Central memory CD8-positive, alpha-beta T cell (primary cell): ENCODE results near the gene USP37.

Experiments
- ATAC-seq: fragments of 150-1000 bp; cut with Tn5 transposase; replicated peaks from 2 replicates; pipeline ENCODE4 v1.10.0; 2022; ENCODE audit warnings: mild to moderate bottlenecking, moderate FRiP score, moderate number of reproducible peaks; ENCODE audit not compliant: poor library complexity, severe bottlenecking; ENCODE audit errors: extremely low read depth
- DNase-seq, 2 donors: peaks; one replicate each; pipeline ENCODE4 v3.0.0; 2021; ENCODE audit warnings: low spot score in 2 of 2
- H3K27ac Mint-ChIP-seq: one replicate; pipeline ENCODE4 v1.8.0; 2022; ENCODE audit warnings: low read depth, mild to moderate bottlenecking, moderate library complexity, mixed read lengths
- H3K27me3 Mint-ChIP-seq: one replicate; pipeline ENCODE4 v1.8.0; 2022; ENCODE audit warnings: mixed read lengths
- H3K36me3 Mint-ChIP-seq: one replicate; pipeline ENCODE4 v1.8.0; 2022; ENCODE audit warnings: mild to moderate bottlenecking, moderate library complexity, mixed read lengths; ENCODE audit not compliant: insufficient read depth
- H3K4me1 Mint-ChIP-seq: one replicate; pipeline ENCODE4 v1.8.0; 2022; ENCODE audit warnings: mixed read lengths
- H3K4me3 Mint-ChIP-seq: one replicate; pipeline ENCODE4 v1.8.0; 2022; ENCODE audit warnings: mild to moderate bottlenecking, moderate library complexity, mixed read lengths
- H3K9me3 Mint-ChIP-seq: one replicate; pipeline ENCODE4 v1.8.0; 2022; ENCODE audit warnings: mixed read lengths

Gene USP37

DNA sequence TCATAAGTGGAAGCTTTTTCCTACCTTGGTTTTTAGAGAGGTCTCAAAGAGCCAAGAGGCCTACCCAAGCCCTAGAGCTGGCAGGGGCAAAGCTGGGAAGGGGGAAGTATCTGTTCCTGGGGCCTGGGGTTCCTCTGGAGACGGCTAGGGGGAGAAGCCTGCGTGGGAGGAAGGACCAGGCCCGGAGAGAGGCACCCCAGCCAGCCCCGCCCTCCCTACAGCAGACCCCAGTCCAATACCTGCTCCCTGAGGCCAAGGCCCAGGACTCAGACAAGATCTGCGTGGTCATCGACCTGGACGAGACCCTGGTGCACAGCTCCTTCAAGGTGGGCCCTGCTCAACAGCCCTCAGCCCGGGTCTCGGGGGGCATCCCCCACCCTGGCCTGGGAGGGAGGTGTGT is 166.3 kb downstream of the USP37 start:
- ATAC-seq (no peak), DNase-seq (no peak)
- H3K36me3 Mint-ChIP-seq = peaks cover 56% of the 10 kb centered on the region
- H3K9me3 Mint-ChIP-seq = no peaks in the 10 kb centered on the region
- no peak overlapping the region for H3K27ac Mint-ChIP-seq
- H3K27me3 Mint-ChIP-seq = no peaks in the 10 kb centered on the region
- H3K4me1 Mint-ChIP-seq = peaks cover 61% of the 10 kb centered on the region
- H3K4me3 Mint-ChIP-seq = peak overlapping the region; percentile 92

DNA sequence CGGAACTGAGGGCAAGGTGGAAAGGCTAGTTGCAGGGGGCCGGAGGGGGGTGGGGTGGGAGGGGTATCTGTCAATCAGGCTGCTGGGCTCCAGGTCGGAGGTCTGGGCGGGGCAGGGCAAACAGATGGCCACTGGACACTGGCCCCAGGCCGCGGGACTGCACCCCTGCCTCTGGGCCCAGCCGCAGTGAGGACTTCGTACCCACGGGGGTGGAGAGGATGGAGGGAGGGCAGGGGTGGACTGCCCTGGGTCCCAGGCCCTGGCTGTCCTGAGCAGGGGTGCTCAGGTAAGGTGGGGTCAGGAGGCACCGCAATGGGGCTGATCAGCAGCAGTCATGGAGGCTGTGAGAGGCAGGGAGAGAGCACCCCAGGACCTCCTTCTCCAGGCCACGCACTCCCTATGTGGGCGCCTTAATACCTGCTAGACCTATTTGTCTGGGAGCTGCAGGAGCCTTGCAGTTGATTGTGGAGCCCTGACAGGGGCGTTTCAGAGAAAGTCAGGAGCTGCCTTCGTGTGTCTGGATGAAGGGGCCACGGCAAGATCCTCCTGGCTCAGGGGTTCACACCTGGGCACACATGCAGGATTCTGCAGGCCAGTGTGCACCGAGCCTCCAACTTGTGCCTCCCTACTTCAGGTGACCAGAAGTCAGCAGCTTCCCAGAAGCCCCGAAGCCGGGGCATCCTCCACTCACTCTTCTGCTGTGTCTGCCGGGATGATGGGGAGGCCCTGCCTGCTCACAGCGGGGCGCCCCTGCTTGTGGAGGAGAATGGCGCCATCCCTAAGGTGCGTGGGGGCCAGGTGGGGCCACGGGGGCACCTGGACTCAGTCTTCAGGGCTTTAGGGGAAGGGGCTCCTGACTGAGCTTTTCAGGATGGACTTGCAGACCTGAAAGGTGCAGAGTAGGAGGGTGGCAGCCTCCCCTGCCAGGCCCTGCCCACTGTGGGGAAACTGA is 166.9 kb downstream of the USP37 start:
- peaks cover 57% of the 10 kb centered on the region for H3K36me3 Mint-ChIP-seq
- no peaks in the 10 kb centered on the region for H3K9me3 Mint-ChIP-seq
- ATAC-seq (no peak), DNase-seq (no peak)
- H3K4me1 Mint-ChIP-seq = peaks cover 64% of the 10 kb centered on the region
- H3K27me3 Mint-ChIP-seq = no peaks in the 10 kb centered on the region
- H3K27ac Mint-ChIP-seq = no peak overlapping the region
- peak overlapping the region; percentile 92 for H3K4me3 Mint-ChIP-seq
